GM19035 (cell line): ENCODE measurements around the gene ZNRF3.
"Not testable (repeated sequence)": the region's sequence is repeated elsewhere in the genome, so short reads cannot be mapped to it uniquely, and the experiment has no call there.

Experiments used
- ATAC-seq: cut with Tn5 transposase; IDR thresholded peaks from one replicate; pipeline ENCODE4 v1.9.1; 2021; ENCODE audit not compliant: unreplicated experiment

The ZNRF3 gene

GRCh38 chr22:29030016-29030617, 146.7 kb downstream of the ZNRF3 start:
- ATAC-seq = no peak

- ATAC-seq = no peak
Observed at GRCh38 chr22:29030618-29031226, 147.3 kb downstream of the ZNRF3 start.

GRCh38 chr22:29031227-29032011, 148.0 kb downstream of the ZNRF3 start:
- ATAC-seq = no peak

GRCh38 chr22:29032014-29032475, 148.7 kb downstream of the ZNRF3 start:
- no peak for ATAC-seq

- ATAC-seq = no peak
Observed at GRCh38 chr22:29032584-29032983, 149.2 kb downstream of the ZNRF3 start.

GRCh38 chr22:29037340-29037932, 154.1 kb downstream of the ZNRF3 start:
- ATAC-seq = no peak

GRCh38 chr22:29039148-29039547, 155.8 kb downstream of the ZNRF3 start:
- no peak for ATAC-seq

- ATAC-seq = not testable (repeated sequence)
Observed at GRCh38 chr22:29039684-29040083, 156.3 kb downstream of the ZNRF3 start.

- ATAC-seq = no peak
Observed at GRCh38 chr22:29040385-29041275, 157.3 kb downstream of the ZNRF3 start.

GRCh38 chr22:29041408-29041807, 158.0 kb downstream of the ZNRF3 start:
- ATAC-seq = no peak

GRCh38 chr22:29043906-29044575, 160.7 kb downstream of the ZNRF3 start:
- no peak for ATAC-seq

- no peak for ATAC-seq
Observed at GRCh38 chr22:29044657-29045176, 161.3 kb downstream of the ZNRF3 start.

GRCh38 chr22:29048822-29049654, 165.7 kb downstream of the ZNRF3 start:
- ATAC-seq = no peak

- no peak for ATAC-seq
Observed at GRCh38 chr22:29049655-29050263, 166.4 kb downstream of the ZNRF3 start.

GRCh38 chr22:29050457-29050856, 167.1 kb downstream of the ZNRF3 start:
- no peak for ATAC-seq

- no peak for ATAC-seq
Observed at GRCh38 chr22:29053048-29053702, 169.8 kb downstream of the ZNRF3 start.

- ATAC-seq = no peak
Observed at GRCh38 chr22:29054251-29054767, 170.9 kb downstream of the ZNRF3 start.
